ENCODE data around the gene FYB1.

The FYB1 gene

GRCh38 chr5:39157701-39158100 is 61.7 kb downstream of the FYB1 start:
- DNase-seq: no peak

DNA sequence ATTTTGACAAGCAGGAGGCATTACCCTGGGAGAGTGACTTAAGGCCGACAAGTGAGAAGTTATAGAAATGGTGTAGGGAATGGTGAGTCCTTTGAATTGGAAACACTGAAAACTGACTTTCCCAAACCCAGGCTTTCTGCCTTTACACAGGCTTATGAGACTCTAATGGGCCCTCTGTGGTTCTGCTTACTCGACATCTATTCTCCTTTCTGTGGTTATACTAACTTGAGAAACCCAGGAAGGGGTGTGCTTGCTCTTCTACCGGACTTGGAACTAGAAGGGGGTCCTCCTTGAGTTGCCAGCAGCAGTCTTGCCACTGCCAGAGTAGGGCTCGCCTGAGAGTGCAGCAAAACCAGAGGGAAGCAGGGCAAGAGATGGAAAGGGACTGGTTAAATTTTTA is 63.3 kb downstream of the FYB1 start:
- no peak for DNase-seq

- no peak for DNase-seq
Observed at GRCh38 chr5:39151745-39152144, 67.6 kb downstream of the FYB1 start.

GRCh38 chr5:39149966-39150365 is 69.4 kb downstream of the FYB1 start:
- DNase-seq: no peak

DNA sequence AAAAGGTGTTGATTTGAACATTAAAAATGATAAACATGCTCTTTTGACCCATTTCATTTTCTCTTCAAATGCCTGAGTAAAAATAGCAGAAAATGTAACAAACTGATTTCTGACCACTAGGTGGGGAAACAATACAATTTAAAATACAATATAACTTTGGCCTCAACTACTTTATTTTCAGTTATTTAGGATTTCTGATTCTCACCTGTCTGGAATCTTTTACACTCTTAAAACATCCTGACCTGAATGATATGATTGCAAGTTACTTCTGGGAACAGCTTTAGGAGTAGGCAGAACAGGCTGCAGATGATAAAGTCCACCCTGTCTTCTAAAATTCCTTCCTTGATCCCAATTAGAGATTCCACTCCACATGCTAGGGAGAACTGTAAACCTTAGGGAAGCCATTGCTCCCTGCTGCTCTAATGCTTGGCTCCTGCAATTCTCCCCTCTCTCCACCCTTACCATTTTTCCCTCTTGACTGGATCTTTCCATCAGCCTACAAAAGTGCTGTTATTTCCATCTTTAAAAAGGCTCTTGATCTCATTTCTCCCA is 70.3 kb downstream of the FYB1 start:
- no peak for DNase-seq

- no peak for DNase-seq
Observed at GRCh38 chr5:39146831-39147540, 72.4 kb downstream of the FYB1 start.

GRCh38 chr5:39143151-39143860 is 76.1 kb downstream of the FYB1 start:
- no peak for DNase-seq

DNA sequence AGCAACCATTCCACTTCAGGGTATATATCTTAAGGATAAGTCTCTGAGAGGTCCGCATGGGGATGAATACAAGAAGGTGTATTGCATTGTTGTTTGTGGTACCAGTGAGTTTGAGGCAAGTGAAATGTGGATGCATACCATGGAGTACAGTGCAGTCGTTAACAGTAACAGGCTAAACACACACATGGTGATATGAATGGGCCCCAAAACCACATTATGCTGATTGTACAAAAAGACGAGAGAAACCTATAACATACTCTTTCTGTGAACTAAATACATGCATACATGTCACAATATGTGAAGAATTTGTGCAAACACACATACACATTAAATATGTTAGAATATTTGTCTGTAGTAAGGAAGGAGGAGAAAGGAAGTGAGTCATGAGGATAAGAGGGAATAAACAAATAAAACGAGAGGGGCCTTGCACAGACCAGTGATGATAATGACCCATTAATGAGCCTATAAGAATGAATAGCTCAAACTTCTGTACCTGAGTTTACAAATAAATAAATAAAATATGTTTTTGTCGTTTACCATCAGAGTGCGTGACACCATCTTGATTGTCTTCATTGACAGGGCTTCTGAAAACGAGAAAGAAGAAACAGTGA is 78.7 kb downstream of the FYB1 start:
- no peak for DNase-seq

DNA sequence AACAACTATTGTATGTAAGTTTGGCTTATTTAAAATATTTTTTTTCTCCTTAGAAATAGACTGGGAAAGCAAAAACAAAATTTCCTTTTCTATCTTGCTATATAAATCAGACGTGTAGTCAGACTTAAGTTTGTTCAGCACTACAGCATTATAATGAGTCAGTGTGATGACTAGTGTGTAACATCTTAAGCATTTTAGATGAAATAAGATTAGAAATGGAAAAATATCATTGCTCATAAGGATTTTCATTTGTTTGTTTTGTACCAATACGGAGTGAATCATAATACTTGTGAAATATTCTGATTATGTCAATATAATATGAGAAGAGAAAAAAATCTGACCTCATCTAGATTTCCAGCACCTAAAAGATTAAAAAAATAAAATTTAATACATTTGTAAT is 80.5 kb downstream of the FYB1 start:
- no peak for DNase-seq

DNA sequence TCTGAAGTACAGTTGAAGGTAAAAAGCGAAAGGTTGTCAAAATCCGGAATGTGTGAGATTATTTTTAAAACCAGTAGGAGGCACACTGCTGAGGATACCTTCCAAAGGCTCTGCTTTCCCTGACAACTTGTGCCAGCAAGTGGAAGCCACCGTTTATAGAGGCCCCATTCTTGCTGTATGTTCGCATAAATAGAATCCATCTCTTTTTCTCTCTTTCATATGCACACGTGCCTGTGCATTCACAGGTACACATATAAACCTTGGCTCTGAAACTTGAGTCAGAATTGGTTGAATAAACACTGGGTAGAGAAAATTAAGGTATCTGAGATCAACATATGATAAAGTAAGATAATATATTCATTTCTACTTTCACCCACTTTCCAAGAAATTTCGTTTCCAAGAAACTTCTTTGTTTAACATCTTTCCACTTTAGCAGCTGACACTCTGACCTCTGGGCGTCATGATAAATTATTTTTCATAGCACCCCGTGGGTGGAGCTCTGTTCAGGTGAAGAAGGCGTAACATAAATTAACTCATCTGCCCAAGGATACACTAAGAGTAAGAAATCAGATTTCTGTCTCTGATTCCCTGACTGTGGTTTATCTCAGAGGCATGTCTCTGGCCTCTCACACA is 81.4 kb downstream of the FYB1 start:
- DNase-seq: no peak

- DNase-seq: no peak
Observed at GRCh38 chr5:39137391-39137790, 82.0 kb downstream of the FYB1 start.

DNA sequence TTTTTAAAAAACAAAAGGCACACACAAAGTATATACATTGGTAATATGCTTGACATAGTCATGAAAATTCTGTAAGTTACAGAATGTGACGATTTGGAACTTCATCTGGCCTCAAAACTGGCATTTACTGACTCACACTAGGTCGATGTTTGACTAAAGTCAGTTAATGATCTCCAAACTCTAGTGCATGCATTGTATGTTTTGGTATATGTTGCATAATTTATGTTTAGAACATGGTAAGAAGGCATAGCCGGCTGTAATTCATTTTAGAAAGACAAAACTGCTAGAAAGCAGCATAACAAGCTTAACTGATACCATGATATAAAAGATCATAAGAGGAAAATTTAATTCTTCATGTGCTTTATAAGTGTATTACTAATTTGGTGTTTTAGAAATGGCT is 86.6 kb downstream of the FYB1 start:
- DNase-seq: no peak

DNA sequence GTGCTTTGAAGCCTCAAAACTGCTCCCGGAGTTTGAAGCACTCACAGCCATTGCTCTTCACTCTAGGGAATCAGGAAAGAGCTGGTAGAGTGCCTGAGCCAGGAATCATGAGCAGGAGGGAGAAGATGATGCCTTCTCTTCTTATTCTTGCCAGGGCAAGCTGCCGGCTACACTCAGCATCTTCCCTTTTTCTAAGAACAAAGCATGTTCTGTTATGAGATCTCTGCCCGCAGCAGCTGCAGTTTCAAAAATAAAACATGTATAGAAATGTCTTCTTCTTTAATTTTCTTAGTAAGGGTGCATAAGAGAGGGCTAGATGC is 87.3 kb downstream of the FYB1 start:
- DNase-seq: no peak

GRCh38 chr5:39131210-39132127 is 87.9 kb downstream of the FYB1 start:
- no peak for DNase-seq

GRCh38 chr5:39130716-39131115 is 88.6 kb downstream of the FYB1 start:
- DNase-seq: no peak

DNA sequence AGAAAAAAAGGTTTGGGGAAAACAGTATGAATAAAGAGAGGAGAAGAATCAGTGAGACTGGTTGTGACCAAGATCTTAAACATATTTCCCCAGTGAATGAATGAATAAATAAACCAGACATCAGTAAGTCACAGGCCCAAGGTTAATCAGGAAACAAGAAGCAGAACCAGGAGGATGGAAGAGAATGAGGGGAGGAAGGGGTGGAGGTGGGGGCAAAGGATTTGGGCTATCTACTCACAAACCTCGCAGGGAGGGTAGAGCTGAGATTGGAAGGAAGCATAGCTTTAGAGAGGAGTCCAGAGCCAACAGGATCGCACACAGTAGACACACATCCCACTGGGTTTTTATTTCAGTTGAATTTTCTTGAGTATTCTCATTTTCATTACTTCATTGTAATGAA is 97.4 kb downstream of the FYB1 start:
- DNase-seq: no peak

GRCh38 chr5:39121315-39121714 is 98.0 kb downstream of the FYB1 start:
- DNase-seq: no peak

- DNase-seq: no peak
Observed at GRCh38 chr5:39120052-39120420, 99.3 kb downstream of the FYB1 start.

DNA sequence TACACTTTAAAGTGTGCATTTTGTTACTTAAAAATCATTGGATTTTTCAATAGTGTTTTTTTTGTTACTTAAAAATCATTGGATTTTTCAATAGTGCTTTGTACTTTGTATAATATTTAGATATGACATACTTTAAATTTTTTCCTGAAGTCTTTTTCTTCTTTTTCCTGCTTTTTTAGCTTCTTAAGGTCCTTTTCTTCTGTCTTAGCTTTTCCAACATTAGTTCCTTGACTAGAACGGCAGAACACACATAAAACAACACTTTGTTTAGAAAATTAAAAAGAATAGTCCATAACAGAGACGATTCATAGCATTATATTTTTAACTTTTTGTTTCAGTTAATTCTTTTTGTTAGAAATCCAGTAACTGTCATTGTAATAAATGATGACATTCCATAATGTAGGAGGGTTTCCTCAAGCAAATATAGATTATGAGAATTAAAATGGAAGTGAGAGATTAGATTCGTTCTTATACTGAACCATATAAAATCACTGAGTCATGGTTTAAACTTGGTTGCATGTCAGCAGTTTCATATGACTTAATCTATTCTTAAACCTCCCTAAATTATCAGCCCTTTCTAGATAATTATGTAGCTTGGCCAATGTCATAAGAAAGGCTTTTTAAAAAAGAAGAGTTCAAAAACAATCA is 99.8 kb downstream of the FYB1 start:
- no peak for DNase-seq

DNA sequence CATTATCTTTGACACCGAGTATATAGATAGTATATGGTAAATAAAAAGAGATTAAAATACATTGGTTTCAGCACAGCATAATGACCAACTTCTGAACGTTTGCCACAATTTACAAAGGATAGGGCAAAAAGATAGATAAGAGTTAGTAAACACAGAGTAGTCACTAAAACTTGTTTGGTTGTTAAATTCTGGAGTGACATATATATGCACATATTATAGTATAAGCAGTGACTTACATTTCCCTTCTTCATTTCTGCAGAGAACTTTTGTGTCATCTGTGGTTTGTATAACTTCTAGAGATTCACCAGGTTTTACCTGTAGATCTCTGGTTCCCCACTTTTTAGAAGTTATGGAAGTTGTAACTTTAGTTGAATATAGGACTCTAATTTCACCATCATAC is 100.7 kb downstream of the FYB1 start:
- no peak for DNase-seq

DNA sequence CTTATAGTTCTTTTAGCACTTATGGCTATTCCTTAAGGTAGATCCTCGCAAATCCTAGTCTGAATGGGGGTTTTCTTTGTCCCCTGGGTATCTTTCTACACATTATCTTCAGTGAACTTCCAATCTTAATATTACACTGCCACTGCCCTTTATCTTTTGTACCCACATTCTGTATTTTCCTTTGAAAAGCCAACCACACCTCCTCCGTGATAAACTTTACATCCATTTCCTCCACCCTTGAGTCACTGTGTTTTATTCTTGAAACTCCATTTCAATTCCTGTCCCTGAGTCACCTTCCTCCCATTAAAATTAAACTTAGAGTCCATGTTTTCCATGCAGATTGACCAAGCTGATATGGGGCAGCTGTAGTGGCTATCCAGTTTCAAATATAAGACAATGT is 102.0 kb downstream of the FYB1 start:
- no peak for DNase-seq

Measured in NCI-H2081 (cell line).